Esophagus squamous epithelium (tissue), 4 donors: ENCODE data around the gene MROH9.

Experiments used
- POLR2A ChIP-seq, 4 donors: fragments of 450-650 bp; IDR thresholded peaks; one replicate each; pipeline ENCODE4 v1.6.1; 2017; ENCODE audit warnings: antibody characterized with exemption in 4 of 4, mild to moderate bottlenecking in 4 of 4, moderate library complexity in 3 of 4
- TF ChIP-seq, protein P1 (sequence below), 6 experiments: fragments of 450-650 bp in 4 of 6; fragments of 200-600 bp in 2 of 6; sonication (generic) in 2 of 6; IDR thresholded peaks; one replicate each; pipeline ENCODE4 v1.5.1; 2016 to 2019; ENCODE audit warnings: antibody characterized with exemption in 6 of 6, mild to moderate bottlenecking in 4 of 6, moderate library complexity in 4 of 6

DNA sequence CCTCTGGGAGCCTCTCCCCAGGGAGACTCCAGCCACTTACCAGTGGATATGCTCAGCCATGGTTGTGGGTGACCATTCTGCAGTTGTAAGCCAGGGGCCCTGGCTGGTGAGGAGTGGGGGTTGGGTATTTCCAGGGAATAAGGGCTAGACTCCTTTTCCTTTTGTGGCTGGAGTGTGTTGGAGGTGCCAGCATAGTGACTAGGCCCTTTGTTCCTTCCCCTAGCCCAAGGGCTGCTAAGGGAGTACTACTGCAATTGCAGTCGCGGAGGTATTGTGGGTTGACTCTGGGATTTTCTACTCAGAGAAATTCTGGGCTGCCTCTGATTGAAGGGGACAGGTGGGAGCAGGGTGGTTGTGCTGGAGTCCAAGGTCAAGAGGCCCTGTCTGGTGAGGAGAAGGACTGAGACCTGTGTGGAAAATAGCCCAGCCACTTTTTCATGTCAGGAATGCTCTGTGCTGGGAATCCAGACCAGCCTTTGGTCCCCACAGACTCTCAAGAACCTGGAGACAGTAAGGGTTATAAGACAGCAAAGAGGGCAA lies 43.1 kb downstream of the MROH9 start:
- TF ChIP-seq, protein P1, sequence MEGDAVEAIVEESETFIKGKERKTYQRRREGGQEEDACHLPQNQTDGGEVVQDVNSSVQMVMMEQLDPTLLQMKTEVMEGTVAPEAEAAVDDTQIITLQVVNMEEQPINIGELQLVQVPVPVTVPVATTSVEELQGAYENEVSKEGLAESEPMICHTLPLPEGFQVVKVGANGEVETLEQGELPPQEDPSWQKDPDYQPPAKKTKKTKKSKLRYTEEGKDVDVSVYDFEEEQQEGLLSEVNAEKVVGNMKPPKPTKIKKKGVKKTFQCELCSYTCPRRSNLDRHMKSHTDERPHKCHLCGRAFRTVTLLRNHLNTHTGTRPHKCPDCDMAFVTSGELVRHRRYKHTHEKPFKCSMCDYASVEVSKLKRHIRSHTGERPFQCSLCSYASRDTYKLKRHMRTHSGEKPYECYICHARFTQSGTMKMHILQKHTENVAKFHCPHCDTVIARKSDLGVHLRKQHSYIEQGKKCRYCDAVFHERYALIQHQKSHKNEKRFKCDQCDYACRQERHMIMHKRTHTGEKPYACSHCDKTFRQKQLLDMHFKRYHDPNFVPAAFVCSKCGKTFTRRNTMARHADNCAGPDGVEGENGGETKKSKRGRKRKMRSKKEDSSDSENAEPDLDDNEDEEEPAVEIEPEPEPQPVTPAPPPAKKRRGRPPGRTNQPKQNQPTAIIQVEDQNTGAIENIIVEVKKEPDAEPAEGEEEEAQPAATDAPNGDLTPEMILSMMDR (IDR thresholded peaks at IDR 0.05): no peak
- TF ChIP-seq POLR2A (IDR thresholded peaks at IDR 0.05): no peak
